Testis (tissue), 3 donors: ENCODE measurements around the gene FKTN. TPM values are rescaled to one million over a fixed set of nuclear protein-coding genes. Genes with fewer than 3 reads are reported as not detected.

Source experiments
- DNase-seq: peaks from one replicate; pipeline ENCODE4 v3.0.0-alpha.2; 2019
- H3K27ac ChIP-seq, 2 donors: fragments of 200-600 bp; sonication (generic); one replicate each; pipeline ENCODE4 v1.5.1; 2019
- H3K27me3 ChIP-seq: fragments of 200-600 bp; sonication (generic); one replicate; pipeline ENCODE4 v1.5.1; 2019
- H3K36me3 ChIP-seq: fragments of 200-600 bp; sonication (generic); one replicate; pipeline ENCODE4 v1.5.1; 2017; ENCODE audit warnings: low read depth; ENCODE audit errors: missing control alignments
- H3K4me1 ChIP-seq: fragments of 200-600 bp; sonication (generic); one replicate; pipeline ENCODE4 v1.5.1; 2019
- H3K4me3 ChIP-seq, 2 donors: fragments of 200-600 bp; sonication (generic); one replicate each; pipeline ENCODE4 v1.5.1; 2017 to 2019
- H3K9me3 ChIP-seq: fragments of 200-600 bp; sonication (generic); one replicate; pipeline ENCODE4 v1.5.1; 2017
- CTCF ChIP-seq, 3 experiments: fragments of 450-650 bp in 2 of 3; fragments of 200-600 bp in 1 of 3; sonication (generic) in 1 of 3; IDR thresholded peaks; one replicate each; pipeline ENCODE4 v1.5.1; 2016 to 2019; ENCODE audit warnings: antibody characterized with exemption in 3 of 3, mild to moderate bottlenecking in 2 of 3, moderate library complexity in 1 of 3
- POLR2A ChIP-seq: fragments of 450-650 bp; IDR thresholded peaks from one replicate; pipeline ENCODE4 v1.6.1; 2017; ENCODE audit warnings: antibody characterized with exemption, mild to moderate bottlenecking, moderate library complexity
- WGBS, 2 donors: methylation state at CpG; one replicate each; pipeline ENCODE4 v1.1.5; 2018; 5-methylcytosine and 5-hydroxymethylcytosine counted together
- intact Hi-C: fragments of 100-400 bp; cut with DNase I; formaldehyde crosslinking; loops from one replicate; pipeline ENCODE4 v1.15.1; 2023; ENCODE audit warnings: low total_unique reads
- polyA plus RNA-seq: library from polyadenylated mRNA; stranded (reverse); fragments of 350-450 nt; fragmentation: Illumina TruSeq; extraction: RNeasy Lipid Tissue Mini Kit (QIAGEN cat#74804); gene quantifications from one replicate; pipeline ENCODE4 v1.2.3, GENCODE V29; 2014; ENCODE audit warnings: low read depth, low replicate concordance; ENCODE audit not compliant: insufficient read depth
- total RNA-seq, 2 donors: library from RNA; depleted of rRNA; stranded (reverse); fragments of >200 nt; gene quantifications; one replicate each; pipeline ENCODE4 v1.2.3, GENCODE V29; 2016

The FKTN gene
- total and polyA plus RNA-seq, 3 donors from 2014 or later, result 10.4 to 27.9 (median 17.5) TPM

GRCh38 chr9:105633411-105633810 lies 75.5 kb downstream of the FKTN start:
- intact Hi-C loops, result no loop called here
- DNase-seq, result no peak

GRCh38 chr9:105636331-105636730 lies 78.4 kb downstream of the FKTN start:
- no peaks in the 10 kb centered on the region for H3K4me1 ChIP-seq
- TF ChIP-seq POLR2A (no peak), CTCF (IDR thresholded peaks at IDR 0.05) (no peak)
- DNase-seq, result no peak
- H3K36me3 ChIP-seq, result no peaks in the 10 kb centered on the region
- no peak overlapping the region for H3K4me3 ChIP-seq
- no peaks in the 10 kb centered on the region for H3K27me3 ChIP-seq
- H3K27ac ChIP-seq, result no peak overlapping the region
- 96 to 100% methylated on average over 1 of the region's 1 CpG for WGBS, 2 donors
- no peaks in the 10 kb centered on the region for H3K9me3 ChIP-seq
- intact Hi-C loops, result no loop called here

More at GRCh38 chr9:105633411-105633810, 75.5 kb downstream of the FKTN start:
- no peaks in the 10 kb centered on the region for H3K4me1 ChIP-seq
- H3K9me3 ChIP-seq, result no peaks in the 10 kb centered on the region
- no peaks in the 10 kb centered on the region for H3K36me3 ChIP-seq
- no peak for TF ChIP-seq CTCF (IDR thresholded peaks at IDR 0.05)
- TF ChIP-seq POLR2A, result no peak
- H3K4me3 ChIP-seq, result no peak overlapping the region
- H3K27me3 ChIP-seq, result no peaks in the 10 kb centered on the region
- 80 to 87% methylated on average over 3 of the region's 3 CpGs for WGBS, 2 donors
- no peak overlapping the region for H3K27ac ChIP-seq

- 95 to 97% methylated on average over 4 of the region's 4 CpGs for WGBS, 2 donors
- no peak overlapping the region for H3K27ac ChIP-seq
- intact Hi-C loops, result no loop called here
- H3K4me1 ChIP-seq, result no peaks in the 10 kb centered on the region
- H3K36me3 ChIP-seq, result no peaks in the 10 kb centered on the region
- TF ChIP-seq CTCF (IDR thresholded peaks at IDR 0.05), result peak in 2 of 3 experiments; percentile 22 to 35
- no peak for TF ChIP-seq POLR2A
- no peak for DNase-seq
- H3K9me3 ChIP-seq, result no peaks in the 10 kb centered on the region
- no peaks in the 10 kb centered on the region for H3K27me3 ChIP-seq
- H3K4me3 ChIP-seq, result no peak overlapping the region
These were observed 80.0 kb downstream of the FKTN start for GRCh38 chr9:105637787-105638395.

GRCh38 chr9:105639936-105640335 lies 82.0 kb downstream of the FKTN start:
- H3K27ac ChIP-seq, result no peak overlapping the region
- no peak for DNase-seq
- H3K27me3 ChIP-seq, result no peaks in the 10 kb centered on the region
- no peak for TF ChIP-seq POLR2A
- TF ChIP-seq CTCF (IDR thresholded peaks at IDR 0.05), result no peak
- H3K4me1 ChIP-seq, result no peaks in the 10 kb centered on the region
- intact Hi-C loops, result no loop called here
- no peak overlapping the region for H3K4me3 ChIP-seq
- no peaks in the 10 kb centered on the region for H3K9me3 ChIP-seq
- H3K36me3 ChIP-seq, result no peaks in the 10 kb centered on the region

- H3K36me3 ChIP-seq, result no peaks in the 10 kb centered on the region
- intact Hi-C loops, result no loop called here
- no peak for TF ChIP-seq POLR2A
- no peak for TF ChIP-seq CTCF (IDR thresholded peaks at IDR 0.05)
- H3K4me1 ChIP-seq, result no peaks in the 10 kb centered on the region
- H3K27ac ChIP-seq, result no peak overlapping the region
- no peaks in the 10 kb centered on the region for H3K27me3 ChIP-seq
- no peak for DNase-seq
- H3K9me3 ChIP-seq, result no peaks in the 10 kb centered on the region
- H3K4me3 ChIP-seq, result no peak overlapping the region
These were observed 85.9 kb downstream of the FKTN start for GRCh38 chr9:105643795-105644194.
